Ovary (tissue), 10 donors: ENCODE data around the gene CTSK. TPM values are rescaled to one million over a fixed set of nuclear protein-coding genes. Genes with fewer than 3 reads are reported as not detected.
"Not testable (repeated sequence)": the region's sequence is repeated elsewhere in the genome, so short reads cannot be mapped to it uniquely, and the experiment has no call there.

Experiments
- DNase-seq, 5 donors: peaks; one replicate each; pipeline ENCODE4 v3.0.0-alpha.2; 2019 to 2020
- H3K27ac ChIP-seq, 2 donors: fragments of 200-600 bp; one replicate each; pipeline versions ENCODE4 v1.5.1 to v1.8.0; 2019 to 2022
- H3K27me3 ChIP-seq: fragments of 200-600 bp; one replicate; pipeline ENCODE4 v1.8.0; 2022
- H3K36me3 ChIP-seq: fragments of 200-600 bp; sonication (generic); one replicate; pipeline ENCODE4 v1.5.1; 2019
- H3K4me1 ChIP-seq: one replicate; pipeline ENCODE4 v1.8.1; 2013; ENCODE audit warnings: mild to moderate bottlenecking, moderate library complexity; ENCODE audit not compliant: insufficient read depth
- H3K4me3 ChIP-seq: fragments of 200-600 bp; sonication (generic); one replicate; pipeline ENCODE4 v1.5.1; 2017
- H3K9me3 ChIP-seq, 2 donors: fragments of 200-600 bp in 1 of 2; sonication (generic) in 1 of 2; one replicate each; pipeline versions ENCODE4 v1.5.1 to v1.8.1; 2013 to 2019; ENCODE audit warnings: mild to moderate bottlenecking in 1 of 2, moderate library complexity in 1 of 2
- EP300 ChIP-seq: sonication (generic); formaldehyde crosslinking; IDR thresholded peaks from one replicate; pipeline ENCODE4 v1.6.1; 2017; ENCODE audit warnings: antibody characterized with exemption
- POLR2A ChIP-seq: fragments of 450-650 bp; IDR thresholded peaks from one replicate; pipeline ENCODE4 v1.6.1; 2017; ENCODE audit warnings: antibody characterized with exemption, mild to moderate bottlenecking, moderate library complexity
- WGBS, 3 donors: extraction: QIAGEN DNeasy Blood & Tissue Kit in 1 of 3; methylation state at CpG; one replicate each; pipeline versions ENCODE4 v1.1.5 to v1.1.7; 2013 to 2017; 5-methylcytosine and 5-hydroxymethylcytosine counted together
- intact Hi-C, 4 donors: fragments of 100-400 bp; cut with DNase I; formaldehyde crosslinking; loops; one replicate each; pipeline versions ENCODE4 v1.11.0 to v1.15.1; 2022 to 2023
- long read RNA-seq, 3 donors: library from polyadenylated mRNA in 2 of 3; unstranded in 2 of 3; transcript quantifications; one replicate each; pipeline ENCODE4 v2.0.0 and lab custom pipeline, GENCODE V29; 2021 to 2026
- polyA plus RNA-seq, 2 donors: library from polyadenylated mRNA; stranded (reverse); fragments of 200-250 nt in 1 of 2; fragments of 350-450 nt in 1 of 2; fragmentation: Illumina TruSeq in 1 of 2; extraction: RNeasy Lipid Tissue Mini Kit (QIAGEN cat#74804) in 1 of 2; gene quantifications; one replicate each; pipeline ENCODE4 v1.2.3, GENCODE V29; 2013 to 2014
- total RNA-seq, 7 donors: library from RNA; depleted of rRNA in 2 of 7; stranded (reverse); fragments of >200 nt in 2 of 7; fragmentation: NEBNext Ultra II Directional in 3 of 7; extraction: Animal tissue kit (Norgen Biotek cat#: 25700) in 3 of 7; gene quantifications; one replicate each; pipeline versions ENCODE4 v1.1.0 to v1.2.4, GENCODE V29; 2016 to 2023
- TF ChIP-seq, protein P1 (sequence below), 3 donors: fragments of 450-650 bp in 2 of 3; fragments of 200-600 bp in 1 of 3; IDR thresholded peaks; one replicate each; pipeline versions ENCODE4 v1.5.1 to v1.8.0; 2016 to 2022; ENCODE audit warnings: antibody characterized with exemption in 3 of 3, mild to moderate bottlenecking in 1 of 3
- donor health status: DM: no; HTN: no; CAD: no; lungs with moderate emphysema.
- donor health status: DM: no; HTN: no; CAD: no.
- donor health status: Bipolar disorder and iron deficiency.
- donor health status: DM: yes; HTN: yes; CAD: no.
- donor health status: DM: no; HTN: no; CAD: no.
- donor health status: DM: yes; HTN: yes; CAD: no.

CTSK gene
- total RNA-seq: 10 to 100 TPM; 35.6 to 85.2 (median 74.0) TPM
- 100 to 1,000 TPM; 114 to 254 TPM for polyA plus RNA-seq
- long read RNA-seq, donor 1, transcript CTSK-201 (8 exons, 1,692 nt): major isoform, 635 of 711 reads
- long read RNA-seq, donor 1, partial matches to known transcripts: 26 of 711 reads
- long read RNA-seq, donor 1, other reads (novel, unspliced or antisense): 50 of 711 reads
- long read RNA-seq, donor 2, transcript CTSK-201 (8 exons, 1,692 nt): major isoform, 5 of 5 reads
- long read RNA-seq, donor 2, partial matches to known transcripts: 0 of 5 reads
- long read RNA-seq, donor 2, other reads (novel, unspliced or antisense): 0 of 5 reads
- long read RNA-seq, donor 3, transcript CTSK-201 (8 exons, 1,692 nt): major isoform, 98 of 117 reads
- long read RNA-seq, donor 3, partial matches to known transcripts: 10 of 117 reads
- long read RNA-seq, donor 3, other reads (novel, unspliced or antisense): 9 of 117 reads

DNA sequence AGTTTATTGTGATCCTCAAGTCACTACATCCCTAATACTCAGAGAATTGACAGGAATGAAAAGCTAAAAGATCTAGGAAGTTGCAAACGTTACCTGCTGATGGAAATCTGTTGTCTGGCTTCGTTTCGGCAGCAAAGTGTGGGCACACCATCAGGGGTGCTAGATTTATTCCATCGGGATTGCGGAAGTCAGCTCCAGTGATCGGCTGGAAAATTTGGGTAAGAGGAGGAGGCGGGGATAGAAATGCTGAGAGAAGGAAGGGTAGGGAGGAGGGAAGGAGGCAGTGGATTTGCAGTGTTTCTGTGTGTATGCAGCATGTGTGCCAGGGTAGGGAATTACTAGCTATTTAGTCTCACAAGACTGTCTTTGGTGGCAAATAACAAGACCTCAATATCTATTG, at the start of gene CTSK:
TSS of gene CTSK (minus strand) at position 140 of the 400 bp plus-strand sequence. CDS start 1,455 bp downstream, outside the sequence.
- DNase-seq: peak in 2 of 5 donors; percentile 19 to 23
- Histone ChIP-seq H3K4me3 (peak within 1 kb of the TSS; percentile 36), H3K9me3 (no peaks in the 10 kb centered on the region), H3K27ac (no peak within 1 kb of the TSS), H3K4me1 (peaks cover 7% of the 10 kb centered on the region), H3K36me3 (no peaks in the 10 kb centered on the region), H3K27me3 (no peaks in the 10 kb centered on the region)
- intact Hi-C loops: no loop called here
- WGBS, 3 donors: 8 to 17% (median 10%) methylated on average over 7 of the region's 7 CpGs
- TF ChIP-seq, protein P1, sequence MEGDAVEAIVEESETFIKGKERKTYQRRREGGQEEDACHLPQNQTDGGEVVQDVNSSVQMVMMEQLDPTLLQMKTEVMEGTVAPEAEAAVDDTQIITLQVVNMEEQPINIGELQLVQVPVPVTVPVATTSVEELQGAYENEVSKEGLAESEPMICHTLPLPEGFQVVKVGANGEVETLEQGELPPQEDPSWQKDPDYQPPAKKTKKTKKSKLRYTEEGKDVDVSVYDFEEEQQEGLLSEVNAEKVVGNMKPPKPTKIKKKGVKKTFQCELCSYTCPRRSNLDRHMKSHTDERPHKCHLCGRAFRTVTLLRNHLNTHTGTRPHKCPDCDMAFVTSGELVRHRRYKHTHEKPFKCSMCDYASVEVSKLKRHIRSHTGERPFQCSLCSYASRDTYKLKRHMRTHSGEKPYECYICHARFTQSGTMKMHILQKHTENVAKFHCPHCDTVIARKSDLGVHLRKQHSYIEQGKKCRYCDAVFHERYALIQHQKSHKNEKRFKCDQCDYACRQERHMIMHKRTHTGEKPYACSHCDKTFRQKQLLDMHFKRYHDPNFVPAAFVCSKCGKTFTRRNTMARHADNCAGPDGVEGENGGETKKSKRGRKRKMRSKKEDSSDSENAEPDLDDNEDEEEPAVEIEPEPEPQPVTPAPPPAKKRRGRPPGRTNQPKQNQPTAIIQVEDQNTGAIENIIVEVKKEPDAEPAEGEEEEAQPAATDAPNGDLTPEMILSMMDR (IDR thresholded peaks at IDR 0.05): no peak
- TF ChIP-seq EP300: no peak
- no peak for TF ChIP-seq POLR2A

DNA sequence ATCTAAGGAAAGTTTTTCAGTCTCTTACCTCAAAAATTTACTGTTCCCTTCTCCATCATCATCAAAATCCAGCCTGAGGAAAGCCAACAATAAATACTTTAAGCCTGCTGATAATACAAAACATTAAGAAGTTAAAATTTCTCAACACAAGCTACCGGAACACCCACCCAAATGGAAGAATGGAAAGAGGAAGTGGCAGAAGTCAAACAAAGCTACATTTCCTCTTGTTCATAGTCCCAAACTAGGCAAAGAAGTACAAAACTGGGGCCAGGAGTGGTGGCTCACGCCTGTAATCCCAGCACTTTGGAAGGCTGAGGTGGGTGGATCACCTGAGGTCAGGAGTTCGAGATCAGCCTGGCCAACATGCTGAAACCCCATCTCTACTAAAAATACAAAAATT, 44.7 kb upstream of the CTSK start:
- intact Hi-C loops, H3K36me3 ChIP-seq, H3K9me3 ChIP-seq, H3K4me3 ChIP-seq, H3K27ac ChIP-seq, H3K27me3 ChIP-seq, H3K4me1 ChIP-seq, DNase-seq: not testable (repeated sequence)
- 94 to 97% (median 96%) methylated on average over 3 of the region's 3 CpGs for WGBS, 3 donors

DNA sequence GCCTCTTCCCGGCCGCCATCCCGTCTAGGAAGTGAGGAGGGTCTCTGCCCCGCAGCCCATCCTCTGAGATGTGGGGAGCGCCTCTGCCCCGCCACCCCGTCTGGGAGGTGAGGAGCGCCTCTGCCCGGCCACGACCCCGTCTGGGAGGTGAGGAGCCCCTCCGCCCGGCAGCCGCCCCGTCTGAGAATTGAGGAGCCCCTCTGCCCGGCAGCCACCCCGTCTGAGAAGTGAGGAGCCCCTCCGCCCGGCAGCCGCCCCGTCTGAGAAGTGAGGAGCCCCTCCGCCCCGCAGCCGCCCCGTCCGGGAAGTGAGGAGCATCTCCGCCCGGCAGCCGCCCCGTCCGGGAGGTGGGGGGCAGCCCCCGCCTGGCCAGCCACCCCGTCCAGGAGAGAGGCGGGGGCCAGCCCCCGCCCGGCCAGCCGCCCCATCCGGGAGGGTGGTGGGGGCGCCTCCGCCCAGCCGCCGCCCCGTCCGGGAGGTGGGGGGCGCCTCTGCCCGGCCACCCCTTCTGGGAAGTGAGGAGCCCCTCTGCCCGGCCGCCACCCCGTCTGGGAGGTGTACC, 42.8 kb upstream of the CTSK start:
- intact Hi-C loops: not testable (repeated sequence)

DNA sequence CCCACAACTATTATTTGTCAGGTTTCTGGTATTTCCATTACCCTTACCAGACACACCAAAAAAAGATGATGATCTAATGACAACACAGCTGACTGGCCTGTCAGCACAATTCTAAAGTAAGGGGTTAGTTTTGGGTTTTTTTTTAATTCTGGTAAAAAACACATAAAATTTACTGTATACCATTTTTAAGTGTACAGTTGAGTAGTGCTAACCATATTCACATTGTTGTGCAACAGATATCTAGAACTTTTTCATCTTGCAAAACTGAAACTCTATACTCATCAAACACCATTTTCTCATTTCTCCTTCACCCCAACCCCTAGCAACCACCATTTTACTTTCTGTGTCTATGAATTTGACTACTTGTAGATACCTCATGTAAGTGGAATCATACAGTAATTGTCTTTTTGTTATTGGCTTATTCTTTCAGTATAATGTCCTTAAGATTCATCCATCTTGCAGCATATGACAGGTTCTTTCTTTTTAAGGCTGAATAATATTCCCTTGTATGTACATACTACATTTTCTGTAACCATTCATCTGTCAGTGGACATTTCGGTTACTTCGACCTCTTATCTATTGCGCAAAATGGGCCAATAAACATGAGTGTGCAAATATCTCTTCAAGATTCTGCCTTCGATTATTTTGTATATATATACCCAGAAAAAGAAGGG, 38.5 kb upstream of the CTSK start:
- DNase-seq: no peak
- 94 to 95% (median 95%) methylated on average over 4 of the region's 4 CpGs for WGBS, 3 donors
- H3K4me1 ChIP-seq: no peaks in the 10 kb centered on the region
- intact Hi-C loops: no loop called here
- TF ChIP-seq EP300 (no peak), POLR2A (no peak)
- TF ChIP-seq, protein P1 (IDR thresholded peaks at IDR 0.05): no peak
- H3K36me3 ChIP-seq: no peaks in the 10 kb centered on the region
- no peak overlapping the region for H3K27ac ChIP-seq
- H3K9me3 ChIP-seq: no peaks in the 10 kb centered on the region
- no peak overlapping the region for H3K4me3 ChIP-seq
- no peaks in the 10 kb centered on the region for H3K27me3 ChIP-seq

More for the DNA sequence above, 42.8 kb upstream of the CTSK start:
- 95 to 98% (median 97%) methylated on average over 34 to 47 of the region's 49 CpGs for WGBS, 3 donors
- H3K9me3 ChIP-seq, H3K36me3 ChIP-seq, H3K4me1 ChIP-seq, H3K4me3 ChIP-seq, H3K27me3 ChIP-seq, H3K27ac ChIP-seq, DNase-seq: not testable (repeated sequence)

DNA sequence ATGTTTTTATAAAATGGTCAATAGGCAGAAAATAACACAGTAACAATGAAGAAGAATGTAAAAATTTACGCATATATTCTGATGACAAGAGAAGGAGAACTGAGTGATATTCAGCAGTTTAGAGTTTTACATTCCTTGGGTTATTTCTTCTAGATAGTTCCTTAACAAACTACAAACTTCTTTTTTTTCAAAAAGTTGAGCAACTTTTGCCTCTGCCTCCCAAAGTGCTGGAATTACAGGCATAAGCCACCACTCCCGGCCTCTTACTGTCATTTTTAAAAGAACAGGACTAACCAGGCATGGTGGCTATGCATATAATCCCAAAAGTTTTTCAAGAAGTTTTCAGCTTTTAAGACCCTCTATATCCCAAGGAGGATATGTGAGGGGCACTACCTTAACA, 35.4 kb upstream of the CTSK start:
- TF ChIP-seq POLR2A: no peak
- no peak overlapping the region for H3K27ac ChIP-seq
- no peaks in the 10 kb centered on the region for H3K9me3 ChIP-seq
- H3K4me1 ChIP-seq: no peaks in the 10 kb centered on the region
- DNase-seq: no peak
- WGBS, 3 donors: 83 to 88% (median 85%) methylated on average over 2 of the region's 2 CpGs
- H3K36me3 ChIP-seq: no peaks in the 10 kb centered on the region
- no peak overlapping the region for H3K4me3 ChIP-seq
- intact Hi-C loops: no loop called here
- no peaks in the 10 kb centered on the region for H3K27me3 ChIP-seq

DNA sequence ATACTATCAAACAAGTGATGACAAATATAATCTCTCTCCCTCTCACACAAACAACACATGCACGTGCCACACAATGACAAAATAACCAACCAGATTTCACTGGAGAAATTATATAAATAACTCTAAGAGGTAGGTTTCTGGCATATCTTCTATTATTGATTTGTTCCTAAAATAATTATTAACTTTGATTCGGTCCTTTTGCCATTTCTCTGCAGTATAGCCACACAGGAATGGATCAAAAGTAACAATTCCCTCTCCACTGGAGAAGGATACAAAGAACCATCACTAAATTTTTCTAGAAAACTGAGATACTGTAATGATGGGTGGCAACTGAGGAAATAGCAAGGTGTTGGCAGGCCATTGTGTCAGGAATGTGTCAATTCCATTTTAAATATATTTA, 34.9 kb upstream of the CTSK start:
- H3K9me3 ChIP-seq: no peaks in the 10 kb centered on the region
- no peak for DNase-seq
- H3K27ac ChIP-seq: no peak overlapping the region
- intact Hi-C loops: no loop called here
- no peaks in the 10 kb centered on the region for H3K27me3 ChIP-seq
- TF ChIP-seq, protein P1 (IDR thresholded peaks at IDR 0.05): no peak
- TF ChIP-seq POLR2A (no peak), EP300 (no peak)
- H3K4me1 ChIP-seq: no peaks in the 10 kb centered on the region
- no peak overlapping the region for H3K4me3 ChIP-seq
- H3K36me3 ChIP-seq: no peaks in the 10 kb centered on the region
- WGBS, 3 donors: 91 to 96% (median 94%) methylated on average over 2 of the region's 2 CpGs
